NCI-H1436 treated with DMSO at 0.1 percent for 48 hours (cell line): ENCODE measurements around the gene PCGF5.
"Not testable (repeated sequence)": the region's sequence is repeated elsewhere in the genome, so short reads cannot be mapped to it uniquely, and the experiment has no call there.

ENCODE experiments used
- DNase-seq: peaks from one replicate; lab custom pipeline; 2025; lab: John Stamatoyannopoulos, UW

PCGF5 gene

GRCh38 chr10:91286572-91286971 is 66.1 kb downstream of the PCGF5 start:
- no peak for DNase-seq

GRCh38 chr10:91287276-91287675 is 66.8 kb downstream of the PCGF5 start:
- DNase-seq = no peak

- no peak for DNase-seq
Measured at GRCh38 chr10:91287912-91288311, 67.4 kb downstream of the PCGF5 start.

GRCh38 chr10:91289305-91289704 is 68.8 kb downstream of the PCGF5 start:
- no peak for DNase-seq

GRCh38 chr10:91290607-91291006 is 70.1 kb downstream of the PCGF5 start:
- no peak for DNase-seq

- DNase-seq = no peak
Measured at GRCh38 chr10:91294134-91294906, 73.9 kb downstream of the PCGF5 start.

GRCh38 chr10:91295346-91295745 is 74.9 kb downstream of the PCGF5 start:
- DNase-seq = no peak

- DNase-seq = no peak
Measured at GRCh38 chr10:91296471-91296870, 76.0 kb downstream of the PCGF5 start.

GRCh38 chr10:91298224-91298871 is 77.9 kb downstream of the PCGF5 start:
- DNase-seq = peak; percentile 36

- DNase-seq = no peak
Measured at GRCh38 chr10:91299999-91300575, 79.6 kb downstream of the PCGF5 start.

GRCh38 chr10:91302946-91303345 is 82.5 kb downstream of the PCGF5 start:
- not testable (repeated sequence) for DNase-seq

- not testable (repeated sequence) for DNase-seq
Measured at GRCh38 chr10:91305979-91306378, 85.5 kb downstream of the PCGF5 start.

GRCh38 chr10:91307489-91307888 is 87.0 kb downstream of the PCGF5 start:
- no peak for DNase-seq

GRCh38 chr10:91309711-91310110 is 89.2 kb downstream of the PCGF5 start:
- no peak for DNase-seq

GRCh38 chr10:91311601-91312381 is 91.3 kb downstream of the PCGF5 start:
- no peak for DNase-seq

GRCh38 chr10:91312382-91312733 is 91.9 kb downstream of the PCGF5 start:
- DNase-seq = no peak

- no peak for DNase-seq
Measured at GRCh38 chr10:91313796-91314485, 93.5 kb downstream of the PCGF5 start.

- no peak for DNase-seq
Measured at GRCh38 chr10:91316486-91316885, 96.0 kb downstream of the PCGF5 start.

- DNase-seq = no peak
Measured at GRCh38 chr10:91317541-91317940, 97.1 kb downstream of the PCGF5 start.

- DNase-seq = no peak
Measured at GRCh38 chr10:91319336-91319735, 98.9 kb downstream of the PCGF5 start.

GRCh38 chr10:91323293-91323905 is 102.9 kb downstream of the PCGF5 start:
- DNase-seq = not testable (repeated sequence)
